ENCODE measurements around the gene PPP1R1C.

DNA sequence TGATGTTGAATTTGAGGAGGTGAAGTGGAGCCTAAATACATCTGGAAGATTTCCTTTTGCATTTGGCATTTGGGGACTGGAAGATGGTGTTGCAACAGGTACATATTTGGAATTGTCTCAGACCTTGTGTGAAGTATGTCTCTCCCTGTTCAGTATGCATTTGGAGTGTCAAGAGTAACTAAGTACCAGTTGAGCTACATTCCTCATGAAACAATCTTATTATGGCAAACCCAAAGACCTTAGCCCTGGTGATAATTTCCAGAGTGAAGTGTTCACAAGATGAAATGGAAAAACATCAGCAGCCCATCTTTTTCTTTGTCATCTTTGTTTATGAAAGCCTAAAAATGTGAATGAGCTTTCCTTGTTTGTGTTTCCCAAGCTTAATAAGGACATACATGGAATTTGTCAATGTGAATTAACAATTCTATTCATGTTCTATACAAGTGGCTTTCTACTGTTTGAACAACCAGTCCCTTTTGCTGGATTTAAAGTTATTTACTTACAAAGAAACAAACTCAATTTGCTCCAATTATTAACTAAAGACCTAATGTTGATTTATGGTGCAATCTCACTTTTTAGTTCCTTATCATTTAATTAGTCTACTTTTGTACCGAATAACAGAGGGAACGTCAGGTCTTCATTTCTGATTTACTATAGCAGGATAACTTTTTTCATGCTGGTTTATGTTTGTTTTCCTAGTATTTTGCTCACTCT lies 42.1 kb upstream of the PPP1R1C start:
- TF ChIP-seq, protein P1, sequence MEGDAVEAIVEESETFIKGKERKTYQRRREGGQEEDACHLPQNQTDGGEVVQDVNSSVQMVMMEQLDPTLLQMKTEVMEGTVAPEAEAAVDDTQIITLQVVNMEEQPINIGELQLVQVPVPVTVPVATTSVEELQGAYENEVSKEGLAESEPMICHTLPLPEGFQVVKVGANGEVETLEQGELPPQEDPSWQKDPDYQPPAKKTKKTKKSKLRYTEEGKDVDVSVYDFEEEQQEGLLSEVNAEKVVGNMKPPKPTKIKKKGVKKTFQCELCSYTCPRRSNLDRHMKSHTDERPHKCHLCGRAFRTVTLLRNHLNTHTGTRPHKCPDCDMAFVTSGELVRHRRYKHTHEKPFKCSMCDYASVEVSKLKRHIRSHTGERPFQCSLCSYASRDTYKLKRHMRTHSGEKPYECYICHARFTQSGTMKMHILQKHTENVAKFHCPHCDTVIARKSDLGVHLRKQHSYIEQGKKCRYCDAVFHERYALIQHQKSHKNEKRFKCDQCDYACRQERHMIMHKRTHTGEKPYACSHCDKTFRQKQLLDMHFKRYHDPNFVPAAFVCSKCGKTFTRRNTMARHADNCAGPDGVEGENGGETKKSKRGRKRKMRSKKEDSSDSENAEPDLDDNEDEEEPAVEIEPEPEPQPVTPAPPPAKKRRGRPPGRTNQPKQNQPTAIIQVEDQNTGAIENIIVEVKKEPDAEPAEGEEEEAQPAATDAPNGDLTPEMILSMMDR (IDR thresholded peaks at IDR 0.05) = no peak
- TF ChIP-seq POLR2AphosphoS5 (IDR thresholded peaks at IDR 0.05) (no peak), POLR2A (IDR thresholded peaks at IDR 0.05) (no peak)

Measured in prostate gland (tissue), 2 donors.